Measurements from ENCODE around the gene EHBP1L1. TPM values are rescaled to one million over a fixed set of nuclear protein-coding genes. Genes with fewer than 3 reads are reported as not detected.
A peak's percentile ranks its signal among the peaks of the same experiment; 100 is the strongest.

EHBP1L1 gene
- total RNA-seq, 1 donor from 2014 or later: 4.7 TPM

DNA sequence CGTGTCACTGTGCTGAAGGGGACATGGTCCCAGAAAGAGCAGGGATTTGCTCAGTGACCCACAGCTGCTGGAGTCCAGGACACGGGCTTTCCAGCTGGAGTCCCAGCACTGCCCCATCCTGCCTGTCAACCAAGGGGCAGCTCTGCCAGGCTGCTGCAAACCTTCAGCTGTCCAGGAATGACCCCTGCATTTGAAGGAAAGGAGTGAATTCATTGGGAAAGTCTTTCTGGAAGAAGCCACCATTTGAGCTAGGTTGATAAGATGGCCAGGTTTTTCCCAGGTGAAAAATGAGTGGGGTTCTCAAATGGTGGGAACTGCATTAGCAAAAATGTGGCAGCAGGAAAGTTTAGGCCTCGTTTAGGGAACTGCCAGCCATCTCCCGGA lies 10.4 kb downstream of the EHBP1L1 start:
- Mint-ChIP-seq H3K9me3 (no peaks in the 10 kb centered on the region), H3K4me1 (peaks cover 37% of the 10 kb centered on the region), H3K36me3 (peaks cover 2% of the 10 kb centered on the region), H3K27ac (peak overlapping the region; percentile 46), H3K27me3 (ENCODE audit: insufficient read depth, low read depth) (peaks cover 19% of the 10 kb centered on the region), H3K4me3 (peak overlapping the region; percentile 35)
- DNase-seq (ENCODE audit: low spot score): no peak
- H3K4me3 ChIP-seq: no peak overlapping the region
- H3K27me3 ChIP-seq: peaks cover 75% of the 10 kb centered on the region
- H3K79me2 ChIP-seq (ENCODE audit: low read depth): no peaks in the 10 kb centered on the region
- H3K9ac ChIP-seq: no peak overlapping the region
- H3K4me2 ChIP-seq: peak overlapping the region; percentile 27
- TF ChIP-seq, protein P1, sequence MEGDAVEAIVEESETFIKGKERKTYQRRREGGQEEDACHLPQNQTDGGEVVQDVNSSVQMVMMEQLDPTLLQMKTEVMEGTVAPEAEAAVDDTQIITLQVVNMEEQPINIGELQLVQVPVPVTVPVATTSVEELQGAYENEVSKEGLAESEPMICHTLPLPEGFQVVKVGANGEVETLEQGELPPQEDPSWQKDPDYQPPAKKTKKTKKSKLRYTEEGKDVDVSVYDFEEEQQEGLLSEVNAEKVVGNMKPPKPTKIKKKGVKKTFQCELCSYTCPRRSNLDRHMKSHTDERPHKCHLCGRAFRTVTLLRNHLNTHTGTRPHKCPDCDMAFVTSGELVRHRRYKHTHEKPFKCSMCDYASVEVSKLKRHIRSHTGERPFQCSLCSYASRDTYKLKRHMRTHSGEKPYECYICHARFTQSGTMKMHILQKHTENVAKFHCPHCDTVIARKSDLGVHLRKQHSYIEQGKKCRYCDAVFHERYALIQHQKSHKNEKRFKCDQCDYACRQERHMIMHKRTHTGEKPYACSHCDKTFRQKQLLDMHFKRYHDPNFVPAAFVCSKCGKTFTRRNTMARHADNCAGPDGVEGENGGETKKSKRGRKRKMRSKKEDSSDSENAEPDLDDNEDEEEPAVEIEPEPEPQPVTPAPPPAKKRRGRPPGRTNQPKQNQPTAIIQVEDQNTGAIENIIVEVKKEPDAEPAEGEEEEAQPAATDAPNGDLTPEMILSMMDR (IDR thresholded peaks at IDR 0.05): no peak
- TF ChIP-seq EZH2phosphoT487 (IDR thresholded peaks at IDR 0.05) (no peak), EZH2 (IDR thresholded peaks at IDR 0.05) (no peak)
- H4K20me1 ChIP-seq (ENCODE audit: low read depth): no peaks in the 10 kb centered on the region
- H3K4me1 ChIP-seq: peaks cover 3% of the 10 kb centered on the region
- no peak overlapping the region for H3K27ac ChIP-seq
- H3F3A ChIP-seq (ENCODE audit: low read depth): peaks cover 27% of the 10 kb centered on the region
- no peaks in the 10 kb centered on the region for H3K36me3 ChIP-seq
- H2AFZ ChIP-seq (replicated peaks): no peak overlapping the region
- no peaks in the 10 kb centered on the region for H3K9me3 ChIP-seq (ENCODE audit: low read depth)

DNA sequence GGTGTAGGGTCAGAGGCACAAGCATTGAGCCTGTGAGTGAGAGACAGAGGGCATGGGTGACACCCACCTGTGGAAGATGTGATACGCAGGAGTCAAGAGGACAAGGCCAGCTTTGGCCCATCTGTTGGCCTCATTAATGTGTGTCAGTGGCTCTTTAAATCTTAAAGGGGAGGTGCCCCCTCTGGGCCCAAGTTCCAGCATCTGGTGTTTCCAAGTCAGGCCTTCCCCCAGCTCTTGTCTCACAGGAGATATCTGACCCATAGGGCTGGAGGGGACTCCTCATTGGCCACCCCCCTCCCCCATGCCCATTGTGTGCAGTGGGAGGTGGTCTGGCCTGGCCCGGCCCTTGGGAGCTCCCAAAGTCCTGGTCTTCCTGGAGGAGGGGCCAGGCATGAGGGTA lies 10.8 kb downstream of the EHBP1L1 start:
- DNase-seq (ENCODE audit: low spot score): peak; percentile 82
- peaks cover 19% of the 10 kb centered on the region for H3K27me3 Mint-ChIP-seq (ENCODE audit: insufficient read depth, low read depth)
- no peak overlapping the region for H2AFZ ChIP-seq (replicated peaks)
- H3K4me3 Mint-ChIP-seq: peak overlapping the region; percentile 35
- TF ChIP-seq EZH2 (IDR thresholded peaks at IDR 0.05): no peak
- TF ChIP-seq, protein P1 (IDR thresholded peaks at IDR 0.05): no peak
- TF ChIP-seq EZH2phosphoT487 (IDR thresholded peaks at IDR 0.05): no peak
- peaks cover 40% of the 10 kb centered on the region for H3K4me1 Mint-ChIP-seq
- H3K79me2 ChIP-seq (ENCODE audit: low read depth): no peaks in the 10 kb centered on the region
- no peaks in the 10 kb centered on the region for H3K36me3 ChIP-seq
- peaks cover 7% of the 10 kb centered on the region for H3K4me1 ChIP-seq
- H3K9me3 ChIP-seq (ENCODE audit: low read depth): no peaks in the 10 kb centered on the region
- H3K27ac Mint-ChIP-seq: peak overlapping the region; percentile 46
- H3K4me2 ChIP-seq: peak overlapping the region; percentile 27
- no peak overlapping the region for H3K9ac ChIP-seq
- no peak overlapping the region for H3K27ac ChIP-seq
- H3F3A ChIP-seq (ENCODE audit: low read depth): peaks cover 31% of the 10 kb centered on the region
- H3K9me3 Mint-ChIP-seq: no peaks in the 10 kb centered on the region
- H4K20me1 ChIP-seq (ENCODE audit: low read depth): no peaks in the 10 kb centered on the region
- H3K36me3 Mint-ChIP-seq: peaks cover 2% of the 10 kb centered on the region
- peaks cover 79% of the 10 kb centered on the region for H3K27me3 ChIP-seq
- H3K4me3 ChIP-seq: no peak overlapping the region

DNA sequence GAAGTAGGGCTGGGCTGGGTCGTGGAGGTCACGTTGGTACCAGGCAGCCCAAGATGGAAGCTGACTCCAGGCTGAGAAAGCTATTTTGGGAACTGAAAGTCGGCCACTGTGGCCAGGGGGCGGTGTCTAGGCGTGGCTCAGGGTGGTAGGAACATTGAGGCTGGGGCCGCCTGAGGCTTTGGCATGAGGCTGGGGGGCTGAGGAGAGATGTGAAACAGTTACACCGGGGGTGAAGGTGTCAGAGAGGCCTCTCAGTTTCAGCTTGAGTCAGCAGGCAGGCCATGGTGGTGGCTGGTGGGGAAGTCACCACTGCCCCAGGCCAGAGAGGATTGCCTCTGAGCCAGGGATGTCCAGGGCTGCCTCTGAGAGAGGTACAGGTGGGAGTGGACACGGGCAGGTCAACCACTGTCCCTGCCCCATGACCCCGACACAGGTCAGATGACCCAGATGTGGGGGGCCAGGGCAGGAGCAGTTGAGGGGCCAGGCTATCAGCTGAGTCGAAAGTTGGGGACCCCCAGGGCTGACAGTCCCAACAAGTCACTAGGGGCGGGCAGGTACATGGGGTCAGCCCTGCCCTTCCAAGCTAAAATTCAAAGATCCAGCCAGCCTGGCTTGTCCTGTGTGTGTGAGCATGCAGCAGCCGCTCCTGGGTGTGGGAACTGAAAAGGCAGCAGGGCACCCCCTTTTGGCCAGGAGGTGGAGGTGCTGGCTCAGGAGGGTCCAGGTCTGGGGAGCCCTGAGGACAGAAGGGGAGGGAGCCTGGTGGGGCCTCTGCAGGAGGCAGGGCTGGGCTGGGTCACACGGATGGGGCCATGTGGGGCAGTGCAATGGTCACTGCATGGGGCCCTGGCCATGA lies 12.6 kb downstream of the EHBP1L1 start:
- no peak overlapping the region for H3K4me2 ChIP-seq

More for the DNA sequence above, 12.6 kb downstream of the EHBP1L1 start:
- Histone ChIP-seq H3K79me2 (ENCODE audit: low read depth) (no peaks in the 10 kb centered on the region), H3F3A (ENCODE audit: low read depth) (peaks cover 49% of the 10 kb centered on the region), H3K9me3 (ENCODE audit: low read depth) (no peaks in the 10 kb centered on the region), H3K27ac (no peak overlapping the region), H3K9ac (no peak overlapping the region), H4K20me1 (ENCODE audit: low read depth) (no peaks in the 10 kb centered on the region), H3K27me3 (peaks cover 80% of the 10 kb centered on the region), H2AFZ (replicated peaks) (no peak overlapping the region), H3K4me3 (no peak overlapping the region), H3K36me3 (no peaks in the 10 kb centered on the region), H3K4me1 (peaks cover 14% of the 10 kb centered on the region)
- Mint-ChIP-seq H3K4me1 (peaks cover 37% of the 10 kb centered on the region), H3K4me3 (peak overlapping the region; percentile 71), H3K27ac (no peak overlapping the region), H3K27me3 (ENCODE audit: insufficient read depth, low read depth) (peaks cover 25% of the 10 kb centered on the region), H3K9me3 (no peaks in the 10 kb centered on the region), H3K36me3 (peaks cover 2% of the 10 kb centered on the region)
- peak; percentile 76 for DNase-seq (ENCODE audit: low spot score)
- no peak for TF ChIP-seq EZH2 (IDR thresholded peaks at IDR 0.05)
- TF ChIP-seq, protein P1 (IDR thresholded peaks at IDR 0.05): peak; percentile 62

Measured in neural progenitor cell (in vitro differentiated cells).